B cell (primary cell): Measurements from ENCODE around the gene CYB5RL. TPM values are rescaled to one million over a fixed set of nuclear protein-coding genes. Genes with fewer than 3 reads are reported as not detected.

Experiments used
- ATAC-seq: fragments of 200-7000 bp; cut with Tn5 transposase; one replicate; pipeline ENCODE4 v1.10.0; 2021; ENCODE audit warnings: low read depth, mild to moderate bottlenecking, moderate number of reproducible peaks, moderate library complexity
- CTCF ChIA-PET: fragments of 350-600 bp; sonication (Branson Sonifier 250); formaldehyde crosslinking; loops from one replicate; lab custom pipeline; 2021; ENCODE audit warnings: antibody characterized with exemption, inconsistent platforms; lab: Charles Lee
- POLR2A ChIA-PET: fragments of 350-600 bp; sonication (Branson Sonifier 250); formaldehyde crosslinking; loops from one replicate; lab custom pipeline; 2021; ENCODE audit warnings: antibody characterized with exemption; lab: Charles Lee
- DNase-seq: peaks from one replicate; pipeline ENCODE4 v3.0.0; 2013
- H2AFZ ChIP-seq: 2 replicates; pipeline ENCODE4 v1.6.1; 2012; ENCODE audit warnings: mild to moderate bottlenecking, low read depth, low read length; ENCODE audit not compliant: insufficient read depth, poor library complexity, severe bottlenecking
- H3K27ac ChIP-seq, 2 donors: 1 replicate in 1 of 2; 2 replicates in 1 of 2; pipeline ENCODE4 v1.5.1; 2012 to 2013; ENCODE audit warnings: low read length in 2 of 2, mild to moderate bottlenecking in 2 of 2, moderate library complexity in 1 of 2
- H3K27me3 ChIP-seq, 4 experiments: fragments of 200-600 bp in 1 of 4; sonication (generic) in 1 of 4; replicated peaks in 1 of 4; 1 replicate in 2 of 4; 2 replicates in 2 of 4; pipeline versions ENCODE4 v1.6.1 to v1.7.0; 2013 to 2016; ENCODE audit warnings: low read length in 3 of 4, mild to moderate bottlenecking in 2 of 4, mixed read lengths in 1 of 4, moderate library complexity in 1 of 4; ENCODE audit not compliant: insufficient read depth in 4 of 4, control insufficient read depth in 3 of 4; ENCODE audit errors: control extremely low read depth in 1 of 4
- H3K36me3 ChIP-seq, 2 experiments: replicated peaks in 1 of 2; 1 replicate in 1 of 2; 2 replicates in 1 of 2; pipeline versions ENCODE4 v1.6.1 to v1.7.1; 2013; ENCODE audit warnings: low read length in 1 of 2; ENCODE audit not compliant: insufficient read depth in 2 of 2, control insufficient read depth in 1 of 2; ENCODE audit errors: control extremely low read depth in 1 of 2, extremely low read depth in 1 of 2
- H3K4me1 ChIP-seq, 2 donors: fragments of 200-600 bp in 1 of 2; sonication (generic) in 1 of 2; 1 replicate in 1 of 2; 2 replicates in 1 of 2; pipeline versions ENCODE4 v1.5.1 to v1.6.1; 2013 to 2017; ENCODE audit warnings: low read length in 2 of 2; ENCODE audit not compliant: control insufficient read depth in 2 of 2, insufficient read depth in 2 of 2
- H3K4me2 ChIP-seq: replicated peaks from 2 replicates; pipeline ENCODE3; 2012; ENCODE audit warnings: mild to moderate bottlenecking, low read depth, low read length; ENCODE audit not compliant: poor library complexity, severe bottlenecking
- H3K4me3 ChIP-seq, 5 experiments: fragments of 200-600 bp in 1 of 5; sonication (generic) in 1 of 5; 1 replicate in 3 of 5; 2 replicates in 2 of 5; pipeline versions ENCODE4 v1.5.1 to v1.7.0; 2011 to 2016; ENCODE audit warnings: low read length in 4 of 5, mild to moderate bottlenecking in 4 of 5, low read depth in 2 of 5, control low read depth in 1 of 5, moderate library complexity in 1 of 5; ENCODE audit not compliant: insufficient read depth in 1 of 5; ENCODE audit errors: control extremely low read depth in 1 of 5, extremely low read depth in 1 of 5
- H3K79me2 ChIP-seq: fragments of 200-600 bp; sonication (generic); one replicate; pipeline ENCODE4 v1.6.0; 2016; ENCODE audit warnings: low read length; ENCODE audit not compliant: control insufficient read depth, insufficient read depth
- H3K9ac ChIP-seq: fragments of 200-600 bp; sonication (generic); 2 replicates; pipeline ENCODE4 v1.6.1; 2017; ENCODE audit warnings: mild to moderate bottlenecking, low read length, moderate library complexity
- H3K9me3 ChIP-seq, 3 donors: one replicate each; pipeline versions ENCODE4 v1.6.1 to v1.7.1; 2013; ENCODE audit warnings: low read length in 2 of 3; ENCODE audit not compliant: control insufficient read depth in 2 of 3, insufficient read depth in 1 of 3; ENCODE audit errors: control extremely low read depth in 1 of 3
- H4K20me1 ChIP-seq: 2 replicates; pipeline ENCODE4 v1.6.0; 2012; ENCODE audit warnings: mild to moderate bottlenecking, low read length; ENCODE audit not compliant: insufficient read depth, control insufficient read depth, poor library complexity, severe bottlenecking
- H3K27ac Mint-ChIP-seq: one replicate; pipeline ENCODE4 v1.8.0; 2021; ENCODE audit warnings: mixed read lengths
- H3K27me3 Mint-ChIP-seq: one replicate; pipeline ENCODE4 v1.8.0; 2021; ENCODE audit warnings: mixed read lengths
- H3K4me1 Mint-ChIP-seq: one replicate; pipeline ENCODE4 v1.8.0; 2021; ENCODE audit warnings: mixed read lengths
- H3K4me3 Mint-ChIP-seq: one replicate; pipeline ENCODE4 v1.8.0; 2021; ENCODE audit warnings: mixed read lengths
- H3K9me3 Mint-ChIP-seq: one replicate; pipeline ENCODE4 v1.8.0; 2022; ENCODE audit warnings: mixed read lengths; ENCODE audit not compliant: insufficient read depth
- CTCF ChIP-seq: fragments of 200-600 bp; IDR thresholded peaks from one replicate; pipeline ENCODE4 v1.8.0; 2022; ENCODE audit warnings: antibody characterized with exemption, mild to moderate bottlenecking
- EZH2 ChIP-seq: IDR thresholded peaks from 2 replicates; pipeline ENCODE4 v1.6.1; 2012; ENCODE audit warnings: borderline replicate concordance, low read depth, mild to moderate bottlenecking, moderate library complexity, low read length; ENCODE audit not compliant: insufficient read depth, poor library complexity, severe bottlenecking
- WGBS: methylation state at CpG from one replicate; pipeline ENCODE4 v1.1.5; 2013; ENCODE audit warnings: missing lambda C conversion rate; ENCODE audit not compliant: insufficient coverage; 5-methylcytosine and 5-hydroxymethylcytosine counted together
- intact Hi-C: fragments of 100-400 bp; cut with micrococcal nuclease; formaldehyde crosslinking; loops from one replicate; pipeline ENCODE4 v1.10.0; 2022
- polyA plus RNA-seq: library from polyadenylated mRNA; depleted of rRNA; stranded (reverse); fragments of >200 nt; gene quantifications from 2 replicates; pipeline ENCODE4 v1.2.3, GENCODE V29; 2012
- total RNA-seq, 2 donors: library from RNA; stranded (reverse); fragments of 120-200 nt in 1 of 2; gene quantifications; 1 replicate in 1 of 2; 2 replicates in 1 of 2; pipeline versions ENCODE4 v1.2.3 to v1.2.4, GENCODE V29; 2013 to 2022

CYB5RL gene
- total and polyA plus RNA-seq, 2 donors (not counting 1 experiment from before 2014, with no cell fraction given): 7.9 to 12.4 TPM

DNA sequence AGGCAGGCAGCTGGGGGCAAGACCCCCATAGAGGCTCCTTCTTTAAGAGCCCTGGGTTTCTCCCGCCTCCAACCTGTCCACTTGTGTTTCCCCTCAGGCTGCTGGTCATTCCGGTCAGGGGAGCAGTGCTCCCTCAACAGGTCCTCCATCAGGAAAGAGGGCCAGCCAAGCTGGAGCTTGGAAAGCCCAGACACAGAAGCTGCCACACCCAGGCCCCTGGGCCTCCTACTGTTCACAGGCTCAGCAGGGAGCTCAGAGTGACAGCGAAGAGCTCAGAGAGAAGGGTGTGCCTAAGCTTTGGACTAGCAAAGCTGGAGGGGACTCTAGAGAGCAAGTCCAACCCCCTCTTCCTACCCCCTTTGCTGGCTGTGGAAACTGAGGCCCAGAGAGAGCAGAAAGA, 36.8 kb downstream of the CYB5RL start:
- no peaks in the 10 kb centered on the region for H3K79me2 ChIP-seq
- ChIA-PET POLR2A (no interaction called here), CTCF (no interaction called here)
- no peaks in the 10 kb centered on the region for H3K9me3 Mint-ChIP-seq
- H3K27ac Mint-ChIP-seq: no peak overlapping the region
- H3K27ac ChIP-seq: no peak overlapping the region
- H3K9me3 ChIP-seq: no peaks in the 10 kb centered on the region
- H2AFZ ChIP-seq: no peak overlapping the region
- TF ChIP-seq EZH2 (no peak), CTCF (no peak)
- no peaks in the 10 kb centered on the region for H3K27me3 Mint-ChIP-seq
- intact Hi-C loops: no loop called here
- H3K4me1 Mint-ChIP-seq: no peaks in the 10 kb centered on the region
- H3K4me1 ChIP-seq: no peaks in the 10 kb centered on the region
- H4K20me1 ChIP-seq: no peaks in the 10 kb centered on the region
- H3K27me3 ChIP-seq: no peaks in the 10 kb centered on the region
- H3K36me3 ChIP-seq: no peaks in the 10 kb centered on the region
- H3K4me3 Mint-ChIP-seq: no peak overlapping the region
- H3K9ac ChIP-seq: no peak overlapping the region
- 100% methylated on average over 2 of the region's 3 CpGs for WGBS
- no peak for DNase-seq
- ATAC-seq: no peak
- H3K4me2 ChIP-seq: no peak overlapping the region
- H3K4me3 ChIP-seq: no peak overlapping the region

DNA sequence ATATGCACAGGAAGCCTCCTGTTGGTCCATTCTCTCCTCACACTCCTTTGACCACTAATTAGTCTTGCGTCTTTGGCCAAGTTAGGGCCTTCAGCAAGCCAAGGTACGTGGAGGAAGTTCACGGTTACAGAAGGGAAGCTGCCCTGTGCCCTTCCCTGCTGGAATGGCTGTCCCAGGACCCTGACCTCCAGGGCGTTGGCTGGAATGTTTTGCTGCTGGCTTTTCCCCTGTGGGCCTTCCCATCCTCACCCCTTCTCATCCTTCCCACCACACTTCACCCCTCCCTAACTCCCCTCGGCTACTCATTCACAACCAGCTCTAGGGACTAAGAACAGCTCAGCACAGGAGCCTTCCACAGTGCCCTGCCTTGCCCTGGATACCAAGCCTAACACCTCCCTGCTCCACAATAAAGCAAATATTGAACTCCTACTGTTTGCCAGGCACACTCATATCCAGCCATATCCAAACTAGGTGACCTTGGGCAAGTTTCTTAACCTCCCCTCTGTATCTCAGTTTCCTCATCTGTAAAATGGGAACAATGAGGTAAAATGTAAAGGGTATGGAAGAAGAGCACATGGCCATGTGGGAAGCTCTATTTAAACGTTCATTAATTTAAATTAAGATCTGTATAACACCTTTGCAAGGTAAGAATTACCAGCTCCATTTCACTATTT, 38.2 kb downstream of the CYB5RL start:
- Histone ChIP-seq H3K4me2 (no peak overlapping the region), H3K27ac (no peak overlapping the region), H3K9me3 (no peaks in the 10 kb centered on the region), H3K36me3 (no peaks in the 10 kb centered on the region), H3K4me3 (no peak overlapping the region), H3K79me2 (no peaks in the 10 kb centered on the region), H4K20me1 (no peaks in the 10 kb centered on the region), H3K27me3 (no peaks in the 10 kb centered on the region), H3K9ac (no peak overlapping the region), H2AFZ (no peak overlapping the region), H3K4me1 (no peaks in the 10 kb centered on the region)
- WGBS: 98% methylated on average over 5 of the region's 6 CpGs
- no peaks in the 10 kb centered on the region for H3K4me1 Mint-ChIP-seq
- no peak for TF ChIP-seq CTCF
- no peak for TF ChIP-seq EZH2
- ChIA-PET POLR2A (no interaction called here), CTCF (no interaction called here)
- ATAC-seq (no peak), DNase-seq (no peak)
- H3K9me3 Mint-ChIP-seq: no peaks in the 10 kb centered on the region
- no peaks in the 10 kb centered on the region for H3K27me3 Mint-ChIP-seq
- H3K27ac Mint-ChIP-seq: no peak overlapping the region
- intact Hi-C loops: no loop called here
- H3K4me3 Mint-ChIP-seq: no peak overlapping the region
